IMR-90 (cell line): ENCODE measurements around the gene TM4SF4. TPM values are rescaled to one million over a fixed set of nuclear protein-coding genes. Genes with fewer than 3 reads are reported as not detected.
A peak's percentile ranks its signal among the peaks of the same experiment; 100 is the strongest.

Experiments used
- ATAC-seq: fragments of 200-7000 bp; cut with Tn5 transposase; 2 replicates; pipeline ENCODE4 v1.9.1; 2020; ENCODE audit warnings: low read depth, mild to moderate bottlenecking, moderate library complexity
- BruUV-seq: library from RNA; stranded (reverse); fragments of 400-500 nt; replicated peaks from 2 replicates; lab custom pipeline; 2021; lab: Mats Ljungman, UMichigan
- CTCF ChIA-PET: fragments of 300-600 bp; formaldehyde crosslinking; extraction: SDS; loops from one replicate; lab custom pipeline; 2021; ENCODE audit warnings: antibody characterized with exemption; lab: Yijun Ruan, JAX
- POLR2A ChIA-PET: fragments of 300-600 bp; sonication (Branson Sonifier 250); formaldehyde crosslinking; loops from one replicate; lab custom pipeline; 2022; ENCODE audit warnings: antibody characterized with exemption; ENCODE audit not compliant: unreplicated experiment; lab: Charles Lee
- DNase-seq: peaks from one replicate; pipeline ENCODE4 v3.0.0; 2013
- H2AFZ ChIP-seq: replicated peaks from 2 replicates; pipeline ENCODE3; 2013; ENCODE audit warnings: low read length, mild to moderate bottlenecking; ENCODE audit not compliant: poor library complexity
- H2AK5ac ChIP-seq: 2 replicates; pipeline ENCODE4 v1.6.1; 2013; ENCODE audit warnings: low read depth, low read length, inconsistent platforms
- H2AK9ac ChIP-seq: replicated peaks from 2 replicates; pipeline ENCODE3; 2013; ENCODE audit warnings: mild to moderate bottlenecking, low read depth, low read length, moderate library complexity; ENCODE audit not compliant: poor library complexity
- H2BK120ac ChIP-seq: 2 replicates; pipeline ENCODE4 v1.6.1; 2013; ENCODE audit warnings: low read depth, low read length, inconsistent platforms
- H2BK15ac ChIP-seq: 3 replicates; pipeline ENCODE4 v1.6.1; 2013; ENCODE audit warnings: low read depth, low read length, inconsistent platforms
- H2BK20ac ChIP-seq: 2 replicates; pipeline ENCODE4 v1.6.1; 2013; ENCODE audit warnings: low read depth, mild to moderate bottlenecking, inconsistent platforms, low read length, moderate library complexity
- H2BK5ac ChIP-seq: 2 replicates; pipeline ENCODE4 v1.6.1; 2013; ENCODE audit warnings: mild to moderate bottlenecking, low read depth, low read length, inconsistent platforms; ENCODE audit not compliant: poor library complexity, severe bottlenecking
- H3K14ac ChIP-seq: replicated peaks from 2 replicates; pipeline ENCODE4 v1.6.1; 2013; ENCODE audit warnings: low read depth, low read length, inconsistent platforms
- H3K18ac ChIP-seq: 2 replicates; pipeline ENCODE4 v1.6.1; 2013; ENCODE audit warnings: low read depth, low read length, control low read depth
- H3K23ac ChIP-seq: 2 replicates; pipeline ENCODE4 v1.6.1; 2013; ENCODE audit warnings: low read depth, low read length, inconsistent platforms
- H3K27ac ChIP-seq: 2 replicates; pipeline ENCODE4 v1.5.1; 2013; ENCODE audit warnings: mild to moderate bottlenecking, control low read depth, low read length; ENCODE audit not compliant: insufficient read depth
- H3K27me3 ChIP-seq: 2 replicates; pipeline ENCODE4 v1.6.1; 2013; ENCODE audit warnings: low read length; ENCODE audit not compliant: control insufficient read depth, insufficient read depth
- H3K36me3 ChIP-seq: 2 replicates; pipeline ENCODE4 v1.6.1; 2013; ENCODE audit warnings: low read length, mixed read lengths; ENCODE audit not compliant: control insufficient read depth, insufficient read depth
- H3K4ac ChIP-seq: 2 replicates; pipeline ENCODE4 v1.6.1; 2013; ENCODE audit warnings: low read depth, low read length, inconsistent platforms
- H3K4me1 ChIP-seq: 2 replicates; pipeline ENCODE4 v1.6.1; 2013; ENCODE audit warnings: low read length, mixed read lengths; ENCODE audit not compliant: control insufficient read depth, insufficient read depth
- H3K4me2 ChIP-seq: 2 replicates; pipeline ENCODE4 v1.6.1; 2013; ENCODE audit warnings: low read depth, mild to moderate bottlenecking, control low read depth, low read length, moderate library complexity
- H3K4me3 ChIP-seq: 2 replicates; pipeline ENCODE4 v1.5.1; 2013; ENCODE audit warnings: low read depth, mild to moderate bottlenecking, control low read depth, low read length, moderate library complexity; ENCODE audit not compliant: insufficient read depth
- H3K56ac ChIP-seq: 2 replicates; pipeline ENCODE4 v1.6.1; 2013; ENCODE audit warnings: low read length, inconsistent platforms; ENCODE audit not compliant: insufficient read depth; ENCODE audit errors: extremely low read depth
- H3K79me1 ChIP-seq, 2 experiments: 2 replicates each; pipeline ENCODE4 v1.6.1; 2013; ENCODE audit warnings: low read length in 2 of 2, inconsistent platforms in 1 of 2, low read depth in 1 of 2
- H3K9ac ChIP-seq: 2 replicates; pipeline ENCODE4 v1.6.1; 2013; ENCODE audit warnings: low read depth, low read length, control low read depth
- H3K9me1 ChIP-seq: 2 replicates; pipeline ENCODE4 v1.6.1; 2013; ENCODE audit warnings: low read length, inconsistent platforms; ENCODE audit not compliant: insufficient read depth
- H3K9me3 ChIP-seq: 2 replicates; pipeline ENCODE4 v1.6.1; 2013; ENCODE audit warnings: low read length; ENCODE audit not compliant: control insufficient read depth, insufficient read depth
- H4K20me1 ChIP-seq: 2 replicates; pipeline ENCODE4 v1.6.1; 2013; ENCODE audit warnings: low read length, inconsistent platforms; ENCODE audit not compliant: insufficient read depth
- H4K5ac ChIP-seq: 2 replicates; pipeline ENCODE4 v1.6.1; 2013; ENCODE audit warnings: mild to moderate bottlenecking, low read depth, low read length, control low read depth
- H4K8ac ChIP-seq, 2 experiments: 2 replicates each; pipeline ENCODE4 v1.6.1; 2013; ENCODE audit warnings: low read depth in 2 of 2, low read length in 2 of 2, control low read depth in 1 of 2, inconsistent platforms in 1 of 2
- H4K91ac ChIP-seq: 2 replicates; pipeline ENCODE4 v1.6.1; 2013; ENCODE audit warnings: low read depth, low read length, inconsistent platforms; ENCODE audit not compliant: insufficient read depth
- CEBPB ChIP-seq: IDR thresholded peaks from 2 replicates; pipeline ENCODE4 v1.6.1; 2012; ENCODE audit warnings: low read depth, low read length, improper control_type of control experiment
- CHD1 ChIP-seq: IDR thresholded peaks from 2 replicates; pipeline ENCODE4 v1.6.1; 2012; ENCODE audit warnings: low read depth, low read length, improper control_type of control experiment
- WGBS, 2 experiments: methylation state at CpG; one replicate each; pipeline versions ENCODE4 v1.1.5 to v1.1.7; 2013; ENCODE audit warnings: missing lambda C conversion rate in 2 of 2; ENCODE audit not compliant: insufficient read length in 1 of 2; ENCODE audit errors: extremely low coverage in 2 of 2; 5-methylcytosine and 5-hydroxymethylcytosine counted together
- dilution Hi-C: fragments of 300-500 bp; cut with HindIII; formaldehyde crosslinking; loops from one replicate; pipeline ENCODE4 v1.14.3; 2018; ENCODE audit warnings: low sequenced_read_pairs; ENCODE audit not compliant: unreplicated experiment
- in situ Hi-C: fragments of 300-500 bp; cut with MboI; formaldehyde crosslinking; loops from 3 replicates; pipeline ENCODE4 v1.14.3; 2019; ENCODE audit warnings: low sequenced_read_pairs, inconsistent platforms, mixed read lengths
- intact Hi-C: fragments of 100-400 bp; cut with micrococcal nuclease; formaldehyde crosslinking; loops from 2 replicates; pipeline ENCODE4 v1.10.0; 2022
- polyA plus RNA-seq, 3 experiments: library from polyadenylated mRNA; depleted of rRNA; stranded (reverse); fragments of >200 nt; gene quantifications; 2 replicates each; pipeline ENCODE4 v1.2.3, GENCODE V29; 2012; ENCODE audit warnings: low replicate concordance in 1 of 3
- total RNA-seq: library from RNA; depleted of rRNA; stranded (reverse); fragments of >200 nt; gene quantifications from 2 replicates; pipeline ENCODE4 v1.2.3, GENCODE V29; 2012

TM4SF4 gene
- total and polyA plus RNA-seq, 2 of the 4 experiments (the other 2 are of a cell fraction) = 0.60 to 1.6 TPM

- H4K5ac ChIP-seq = peak overlapping the region; percentile 73; the same call in 1 of the 2 replicates
- H2AK5ac ChIP-seq = 0 out of 2 replicates have a peak overlapping the region, but pooled peaks have one; percentile 20
- POLR2A ChIA-PET = no interaction called here
- ATAC-seq = no peak
- no TSS peak for BruUV-seq
- no peak overlapping the region for H3K23ac ChIP-seq
- peak overlapping the region; percentile 59 for H3K18ac ChIP-seq
- no CpG with 5 or more reads among the region's 1 CpG for WGBS, 2 experiments
- peaks cover 5% of the 10 kb centered on the region; the same call in 1 of the 2 replicates for H3K9me3 ChIP-seq
- TF ChIP-seq CHD1 = no peak
- peak; percentile 61 for TF ChIP-seq CEBPB
- no peak overlapping the region for H3K14ac ChIP-seq
- CTCF ChIA-PET = no interaction called here
- H2BK120ac ChIP-seq = 0 out of 2 replicates have a peak overlapping the region, but pooled peaks have one; percentile 8
- H3K36me3 ChIP-seq = no peaks in the 10 kb centered on the region
- peak overlapping the region; percentile 56; the same call in 1 of the 2 replicates for H2BK20ac ChIP-seq
- peaks cover 5% of the 10 kb centered on the region; the same call in 1 of the 2 replicates for H3K9me1 ChIP-seq
- H3K27me3 ChIP-seq = no peaks in the 10 kb centered on the region
- no peak overlapping the region for H3K56ac ChIP-seq
- dilution Hi-C loops (no loop called here), in situ Hi-C loops (no loop called here), intact Hi-C loops (no loop called here)
- H2AFZ ChIP-seq = no peak overlapping the region
- DNase-seq = no peak
- no peak overlapping the region; the same call in 1 of the 2 replicates for H3K4ac ChIP-seq
- no peak overlapping the region for H2BK5ac ChIP-seq
- no peak overlapping the region for H3K4me3 ChIP-seq
- H4K20me1 ChIP-seq = no peaks in the 10 kb centered on the region
- peak overlapping the region; percentile 83; the same call in 2 of the 3 replicates for H2BK15ac ChIP-seq
- peak overlapping the region; percentile 24; the same call in 1 of the 2 replicates for H4K91ac ChIP-seq
- no peak overlapping the region for H3K9ac ChIP-seq
- H3K4me2 ChIP-seq = no peak overlapping the region
- H2AK9ac ChIP-seq = no peak overlapping the region
- no peaks in the 10 kb centered on the region for H3K79me1 ChIP-seq
- peaks cover 10% of the 10 kb centered on the region for H3K4me1 ChIP-seq
- no peak overlapping the region for H3K27ac ChIP-seq
- H4K8ac ChIP-seq = peak overlapping the region in 1 of 2 experiments; percentile 38; a peak in 1 of 4 replicates
These were observed 21.2 kb upstream of the TM4SF4 start for GRCh38 chr3:149453140-149453805.
